Naive thymus-derived CD4-positive, alpha-beta T cell (primary cell): ENCODE measurements around the gene HDAC1. TPM values are rescaled to one million over a fixed set of nuclear protein-coding genes. Genes with fewer than 3 reads are reported as not detected.
"Not testable (repeated sequence)": the region's sequence is repeated elsewhere in the genome, so short reads cannot be mapped to it uniquely, and the experiment has no call there.

ENCODE experiments used
- ATAC-seq: fragments of 150-1000 bp; cut with Tn5 transposase; 2 replicates; pipeline ENCODE4 v1.10.0; 2021; ENCODE audit warnings: mild to moderate bottlenecking, moderate library complexity
- CTCF ChIA-PET: fragments of 350-600 bp; sonication (Branson Sonifier 250); formaldehyde crosslinking; loops from one replicate; lab custom pipeline; 2021; ENCODE audit warnings: antibody characterized with exemption; lab: Charles Lee
- POLR2A ChIA-PET: fragments of 350-600 bp; sonication (Branson Sonifier 250); formaldehyde crosslinking; loops from one replicate; lab custom pipeline; 2021; ENCODE audit warnings: antibody characterized with exemption, inconsistent platforms; lab: Charles Lee
- DNase-seq, 9 donors: peaks; one replicate each; pipeline versions ENCODE4 v3.0.0 to v3.0.0-alpha.2; 2020 to 2022; ENCODE audit warnings: mixed read lengths in 1 of 9
- H3K27ac ChIP-seq: one replicate; pipeline ENCODE4 v1.7.0; 2013; ENCODE audit warnings: mild to moderate bottlenecking, low read depth, low read length, moderate library complexity
- H3K27me3 ChIP-seq, 2 donors: one replicate each; pipeline ENCODE4 v1.7.0; 2013; ENCODE audit warnings: low read length in 2 of 2, mild to moderate bottlenecking in 2 of 2, moderate library complexity in 2 of 2; ENCODE audit not compliant: control insufficient read depth in 2 of 2, insufficient read depth in 2 of 2
- H3K36me3 ChIP-seq, 3 experiments: 1 replicate in 2 of 3; 2 replicates in 1 of 3; pipeline ENCODE4 v1.7.0; 2013; ENCODE audit warnings: low read length in 3 of 3, mild to moderate bottlenecking in 3 of 3, moderate library complexity in 1 of 3; ENCODE audit not compliant: insufficient read depth in 3 of 3, control insufficient read depth in 2 of 3
- H3K4me1 ChIP-seq, 2 donors: one replicate each; pipeline ENCODE4 v1.7.0; 2013; ENCODE audit warnings: low read length in 2 of 2, mild to moderate bottlenecking in 2 of 2, moderate library complexity in 1 of 2; ENCODE audit not compliant: control insufficient read depth in 2 of 2, insufficient read depth in 2 of 2
- H3K4me3 ChIP-seq: 2 replicates; pipeline ENCODE4 v1.7.0; 2013; ENCODE audit warnings: mild to moderate bottlenecking, low read length
- H3K9me3 ChIP-seq, 3 experiments: 1 replicate in 2 of 3; 2 replicates in 1 of 3; pipeline ENCODE4 v1.7.0; 2013; ENCODE audit warnings: low read length in 3 of 3; ENCODE audit not compliant: control insufficient read depth in 2 of 3
- H3K27ac Mint-ChIP-seq, 9 donors: one replicate each; pipeline ENCODE4 v1.8.0; 2020 to 2022; ENCODE audit warnings: mixed read lengths in 9 of 9, mild to moderate bottlenecking in 8 of 9, moderate library complexity in 5 of 9, inconsistent platforms in 2 of 9
- H3K27me3 Mint-ChIP-seq, 5 donors: one replicate each; pipeline ENCODE4 v1.8.0; 2021 to 2022; ENCODE audit warnings: mixed read lengths in 5 of 5, mild to moderate bottlenecking in 1 of 5
- H3K36me3 Mint-ChIP-seq, 5 donors: one replicate each; pipeline ENCODE4 v1.8.0; 2020 to 2022; ENCODE audit warnings: mixed read lengths in 5 of 5, mild to moderate bottlenecking in 3 of 5, inconsistent platforms in 1 of 5
- H3K4me1 Mint-ChIP-seq, 7 donors: one replicate each; pipeline ENCODE4 v1.8.0; 2020 to 2022; ENCODE audit warnings: mixed read lengths in 7 of 7, mild to moderate bottlenecking in 3 of 7, inconsistent platforms in 1 of 7
- H3K4me3 Mint-ChIP-seq, 10 donors: one replicate each; pipeline ENCODE4 v1.8.0; 2020 to 2022; ENCODE audit warnings: mild to moderate bottlenecking in 10 of 10, mixed read lengths in 10 of 10, moderate library complexity in 6 of 10, inconsistent platforms in 2 of 10
- H3K9me3 Mint-ChIP-seq, 11 donors: one replicate each; pipeline ENCODE4 v1.8.0; 2020 to 2022; ENCODE audit warnings: mixed read lengths in 11 of 11, mild to moderate bottlenecking in 4 of 11, inconsistent platforms in 1 of 11, moderate library complexity in 1 of 11
- intact Hi-C, 2 donors: fragments of 100-400 bp; cut with micrococcal nuclease; formaldehyde crosslinking; loops; one replicate each; pipeline ENCODE4 v1.15.1; 2023
- polyA plus RNA-seq, 2 donors: library from polyadenylated mRNA; unstranded; fragments of 300-500 nt; fragmentation: Illumina TruSeq; gene quantifications; one replicate each; pipeline ENCODE4 v1.2.3, GENCODE V29; 2021
- total RNA-seq, 6 experiments: library from RNA in 5 of 6; stranded (reverse) in 5 of 6; gene quantifications; 1 replicate in 5 of 6; 2 replicates in 1 of 6; pipeline ENCODE4 v1.2.3 and lab custom pipeline; 2021 to 2026

HDAC1 gene
- total and polyA plus RNA-seq, 7 experiments from 2014 or later: 81.8 to 209 (median 174) TPM

- DNase-seq: no peak
- Histone ChIP-seq H3K27me3 (no peaks in the 10 kb centered on the region), H3K36me3 (peaks cover 35 to 70% (median 43%) of the 10 kb centered on the region in 3 experiments), H3K9me3 (no peaks in the 10 kb centered on the region), H3K4me3 (no peak overlapping the region), H3K4me1 (peaks cover 38 to 51% of the 10 kb centered on the region in 2 donors), H3K27ac (peak overlapping the region; percentile 79)
- no peaks in the 10 kb centered on the region for H3K27me3 Mint-ChIP-seq
- no peak for ATAC-seq
- peak overlapping the region in 7 of 9 donors; percentile 79 to 99 (median 96) for H3K27ac Mint-ChIP-seq
- H3K36me3 Mint-ChIP-seq: peaks cover 4 to 56% (median 33%) of the 10 kb centered on the region in 5 donors
- H3K4me1 Mint-ChIP-seq: peaks cover 40 to 79% (median 63%) of the 10 kb centered on the region in 7 donors
- ChIA-PET CTCF (interaction anchor here (0.6 to 4.4 kb wide), 4 partner anchors 26 to 311 kb away, joined by 3 to 30 read pairs (median 6); partner anchors contain the start of genes FAM167B and LCK), POLR2A (interaction anchor here (0.7 to 5.5 kb wide), 6 partner anchors 11 to 46 kb away, joined by 3 to 110 read pairs (median 10); partner anchors contain the start of genes FAM167B and LCK)
- H3K4me3 Mint-ChIP-seq: peak overlapping the region in 6 of 10 donors; percentile 35 to 88 (median 72)
- intact Hi-C loops: no loop called here
- peaks cover 0 to 8% (median 0%) of the 10 kb centered on the region in 11 donors for H3K9me3 Mint-ChIP-seq
These were observed 15.7 kb upstream of the HDAC1 start for GRCh38 chr1:32276032-32276782.

GRCh38 chr1:32284777-32285176 is 7.1 kb upstream of the HDAC1 start:
- ATAC-seq, CTCF ChIA-PET, H3K27me3 ChIP-seq, H3K4me3 ChIP-seq, POLR2A ChIA-PET, H3K4me3 Mint-ChIP-seq, DNase-seq, H3K27ac ChIP-seq, H3K9me3 Mint-ChIP-seq, H3K4me1 Mint-ChIP-seq, H3K4me1 ChIP-seq, H3K9me3 ChIP-seq, intact Hi-C loops, H3K27me3 Mint-ChIP-seq: not testable (repeated sequence)
- peaks cover 12 to 67% (median 19%) of the 10 kb centered on the region in 3 experiments for H3K36me3 ChIP-seq
- H3K27ac Mint-ChIP-seq: peak overlapping the region in 2 of 9 donors; percentile 14 to 51
- H3K36me3 Mint-ChIP-seq: peaks cover 6 to 30% (median 13%) of the 10 kb centered on the region in 5 donors

- ChIA-PET POLR2A (no interaction called here), CTCF (no interaction called here)
- intact Hi-C loops: no loop called here
- Mint-ChIP-seq H3K27ac (peak overlapping the region in 7 of 9 donors; percentile 17 to 74 (median 28)), H3K9me3 (no peaks in the 10 kb centered on the region), H3K36me3 (peaks cover 6 to 25% (median 13%) of the 10 kb centered on the region in 5 donors), H3K4me1 (peaks cover 0 to 12% (median 6%) of the 10 kb centered on the region in 7 donors), H3K27me3 (no peaks in the 10 kb centered on the region), H3K4me3 (no peak overlapping the region)
- ATAC-seq (no peak), DNase-seq (no peak)
- Histone ChIP-seq H3K27ac (no peak overlapping the region), H3K27me3 (no peaks in the 10 kb centered on the region), H3K36me3 (peaks cover 7 to 59% (median 12%) of the 10 kb centered on the region in 3 experiments), H3K9me3 (no peaks in the 10 kb centered on the region), H3K4me1 (peaks cover 1 to 4% of the 10 kb centered on the region in 2 donors), H3K4me3 (no peak overlapping the region)
These were observed 6.2 kb upstream of the HDAC1 start for GRCh38 chr1:32285658-32286057.

GRCh38 chr1:32286763-32287162 is 5.1 kb upstream of the HDAC1 start:
- Histone ChIP-seq H3K27ac (no peak overlapping the region), H3K4me1 (peaks cover 11 to 14% of the 10 kb centered on the region in 2 donors), H3K4me3 (no peak overlapping the region), H3K9me3 (no peaks in the 10 kb centered on the region), H3K27me3 (no peaks in the 10 kb centered on the region), H3K36me3 (peaks cover 4 to 49% (median 7%) of the 10 kb centered on the region in 3 experiments)
- H3K36me3 Mint-ChIP-seq: peaks cover 6 to 25% (median 13%) of the 10 kb centered on the region in 5 donors
- H3K4me1 Mint-ChIP-seq: peaks cover 6 to 23% (median 15%) of the 10 kb centered on the region in 7 donors
- no peak overlapping the region for H3K4me3 Mint-ChIP-seq
- ATAC-seq (no peak), DNase-seq (no peak)
- CTCF ChIA-PET: interaction anchor here (0.8 kb wide), 1 partner anchor 46 kb away, joined by 3 read pairs; no protein-coding TSS in a partner anchor
- H3K27me3 Mint-ChIP-seq: no peaks in the 10 kb centered on the region
- intact Hi-C loops: no loop called here
- POLR2A ChIA-PET: interaction anchor here (1.9 to 7.7 kb wide), 4 partner anchors 13 to 35 kb away, joined by 6 to 155 read pairs (median 46); partner anchors contain the start of genes FAM167B and LCK
- peak overlapping the region in 7 of 9 donors; percentile 38 to 82 (median 55) for H3K27ac Mint-ChIP-seq
- H3K9me3 Mint-ChIP-seq: no peaks in the 10 kb centered on the region

- H3K36me3 Mint-ChIP-seq: peaks cover 6 to 32% (median 13%) of the 10 kb centered on the region in 5 donors
- no peaks in the 10 kb centered on the region for H3K27me3 Mint-ChIP-seq
- DNase-seq (no peak), ATAC-seq (no peak)
- H3K4me3 Mint-ChIP-seq: no peak overlapping the region
- peak overlapping the region in 4 of 9 donors; percentile 49 to 99 (median 90) for H3K27ac Mint-ChIP-seq
- ChIA-PET POLR2A (interaction anchor here (0.7 to 7.7 kb wide), 8 partner anchors 11 to 65 kb away, joined by 3 to 155 read pairs (median 22); partner anchors contain the start of genes FAM167B, LCK and MARCKSL1), CTCF (interaction anchor here (3.9 kb wide), 1 partner anchor 50 kb away, joined by 23 read pairs; no protein-coding TSS in a partner anchor)
- peaks cover 0 to 37% (median 7%) of the 10 kb centered on the region in 3 experiments for H3K36me3 ChIP-seq
- H3K27ac ChIP-seq: peak overlapping the region; percentile 88
- peaks cover 0 to 5% (median 0%) of the 10 kb centered on the region in 11 donors for H3K9me3 Mint-ChIP-seq
- H3K4me1 ChIP-seq: peaks cover 21% of the 10 kb centered on the region in 2 donors
- no peak overlapping the region for H3K4me3 ChIP-seq
- intact Hi-C loops: no loop called here
- H3K4me1 Mint-ChIP-seq: peaks cover 19 to 45% (median 27%) of the 10 kb centered on the region in 7 donors
- H3K9me3 ChIP-seq: no peaks in the 10 kb centered on the region
- H3K27me3 ChIP-seq: no peaks in the 10 kb centered on the region
These were observed 2.6 kb upstream of the HDAC1 start for GRCh38 chr1:32289256-32289655.

GRCh38 chr1:32291145-32291707 is 657 bp upstream of the HDAC1 start:
- ATAC-seq (no peak), DNase-seq (no peak)
- H3K4me3 Mint-ChIP-seq: peak overlapping the region; percentile 94 to 100 (median 98)
- H3K9me3 Mint-ChIP-seq: peaks cover 0 to 5% (median 0%) of the 10 kb centered on the region in 11 donors
- Histone ChIP-seq H3K27ac (peak overlapping the region; percentile 88), H3K9me3 (no peaks in the 10 kb centered on the region), H3K4me1 (peaks cover 38 to 40% of the 10 kb centered on the region in 2 donors), H3K4me3 (peak overlapping the region; percentile 92), H3K27me3 (no peaks in the 10 kb centered on the region), H3K36me3 (peaks cover 0 to 17% (median 0%) of the 10 kb centered on the region in 3 experiments)
- intact Hi-C loops: loop anchor here (1.0 to 5.0 kb wide), 6 partner anchors 18 to 218 kb away; partner anchors contain the start of genes KPNA6 (in 2 of the 2), MARCKSL1 (in 1 of the 2) and TMEM39B (in 1 of the 2)
- H3K36me3 Mint-ChIP-seq: peaks cover 0 to 24% (median 7%) of the 10 kb centered on the region in 5 donors
- peaks cover 31 to 64% (median 42%) of the 10 kb centered on the region in 7 donors for H3K4me1 Mint-ChIP-seq
- no peaks in the 10 kb centered on the region for H3K27me3 Mint-ChIP-seq
- peak overlapping the region; percentile 93 to 99 (median 97) for H3K27ac Mint-ChIP-seq
- POLR2A ChIA-PET: interaction anchor here (0.8 to 7.7 kb wide), 31 partner anchors 8 to 184 kb away, joined by 3 to 155 read pairs (median 6); partner anchors contain the start of genes BSDC1, CCDC28B, FAM167B and IQCC
- CTCF ChIA-PET: interaction anchor here (0.6 to 3.9 kb wide), 13 partner anchors 11 to 76 kb away, joined by 3 to 24 read pairs (median 3); no protein-coding TSS in a partner anchor
